Neutrophil (primary cell): Measurements from ENCODE around the gene LMNA.

Experiments used
- H3K27ac ChIP-seq: fragments of 200-600 bp; sonication (generic); 2 replicates; pipeline ENCODE4 v1.5.1; 2016; ENCODE audit warnings: mild to moderate bottlenecking, moderate library complexity
- H3K27me3 ChIP-seq: fragments of 200-600 bp; sonication (generic); 2 replicates; pipeline ENCODE4 v1.6.0; 2016; ENCODE audit warnings: mild to moderate bottlenecking
- H3K36me3 ChIP-seq: fragments of 200-600 bp; sonication (generic); 2 replicates; pipeline ENCODE4 v1.5.1; 2017
- H3K4me1 ChIP-seq, 2 experiments: fragments of 200-600 bp in 1 of 2; sonication (generic) in 1 of 2; 1 replicate in 1 of 2; 2 replicates in 1 of 2; pipeline versions ENCODE4 v1.5.1 to v1.6.1; 2013 to 2016; ENCODE audit warnings: low read depth in 1 of 2, low read length in 1 of 2, mild to moderate bottlenecking in 1 of 2, moderate library complexity in 1 of 2; ENCODE audit not compliant: control insufficient read depth in 1 of 2, insufficient read depth in 1 of 2
- H3K4me3 ChIP-seq, 2 experiments: fragments of 200-600 bp in 1 of 2; sonication (generic) in 1 of 2; 1 replicate in 1 of 2; 2 replicates in 1 of 2; pipeline ENCODE4 v1.5.1; 2013 to 2016; ENCODE audit warnings: low read depth in 1 of 2, low read length in 1 of 2, mild to moderate bottlenecking in 1 of 2, moderate library complexity in 1 of 2
- H3K9me3 ChIP-seq: fragments of 200-600 bp; sonication (generic); 2 replicates; pipeline ENCODE4 v1.5.1; 2016
- CTCF ChIP-seq: fragments of 200-600 bp; sonication (generic); IDR thresholded peaks from 2 replicates; pipeline ENCODE4 v1.5.1; 2016; ENCODE audit warnings: antibody characterized with exemption

The LMNA gene

GRCh38 chr1:156144742-156145141 is 30.2 kb downstream of the LMNA start:
- peaks cover under 1% of the 10 kb centered on the region for H3K27me3 ChIP-seq
- H3K36me3 ChIP-seq: no peaks in the 10 kb centered on the region
- peaks cover 41% of the 10 kb centered on the region in 2 experiments for H3K4me1 ChIP-seq
- no peak for TF ChIP-seq CTCF
- H3K4me3 ChIP-seq: no peak overlapping the region
- H3K9me3 ChIP-seq: no peaks in the 10 kb centered on the region
- H3K27ac ChIP-seq: no peak overlapping the region

- Histone ChIP-seq H3K9me3 (no peaks in the 10 kb centered on the region), H3K27ac (peak overlapping the region; percentile 93), H3K4me3 (no peak overlapping the region), H3K4me1 (peaks cover 50% of the 10 kb centered on the region in 2 experiments), H3K36me3 (no peaks in the 10 kb centered on the region), H3K27me3 (no peaks in the 10 kb centered on the region)
- no peak for TF ChIP-seq CTCF
These were observed 31.1 kb downstream of the LMNA start for GRCh38 chr1:156145650-156146019.

- Histone ChIP-seq H3K4me3 (peak overlapping the region; percentile 42 to 45), H3K27ac (peak overlapping the region; percentile 93), H3K36me3 (no peaks in the 10 kb centered on the region), H3K27me3 (no peaks in the 10 kb centered on the region), H3K9me3 (no peaks in the 10 kb centered on the region), H3K4me1 (peaks cover 55 to 56% of the 10 kb centered on the region in 2 experiments)
- peak; percentile 73 for TF ChIP-seq CTCF
These were observed 31.7 kb downstream of the LMNA start for GRCh38 chr1:156146020-156146768.

GRCh38 chr1:156146769-156147405 is 32.4 kb downstream of the LMNA start:
- H3K4me1 ChIP-seq: peaks cover 59% of the 10 kb centered on the region in 2 experiments
- peak overlapping the region; percentile 42 to 45 for H3K4me3 ChIP-seq
- TF ChIP-seq CTCF: no peak
- H3K27ac ChIP-seq: peak overlapping the region; percentile 93
- no peaks in the 10 kb centered on the region for H3K9me3 ChIP-seq
- H3K36me3 ChIP-seq: no peaks in the 10 kb centered on the region
- H3K27me3 ChIP-seq: no peaks in the 10 kb centered on the region

- peak; percentile 23 for TF ChIP-seq CTCF
- Histone ChIP-seq H3K36me3 (no peaks in the 10 kb centered on the region), H3K4me3 (peak overlapping the region; percentile 45 to 52), H3K27me3 (no peaks in the 10 kb centered on the region), H3K4me1 (peaks cover 68 to 72% of the 10 kb centered on the region in 2 experiments), H3K27ac (peak overlapping the region; percentile 93), H3K9me3 (no peaks in the 10 kb centered on the region)
These were observed 33.7 kb downstream of the LMNA start for GRCh38 chr1:156148216-156148615.
